ENCODE data around the gene HIP1. TPM values are rescaled to one million over a fixed set of nuclear protein-coding genes. Genes with fewer than 3 reads are reported as not detected.
"Not testable (repeated sequence)": the region's sequence is repeated elsewhere in the genome, so short reads cannot be mapped to it uniquely, and the experiment has no call there.

HIP1 gene
- total RNA-seq, 1 donor from 2014 or later, result 12.4 TPM

GRCh38 chr7:75578081-75578480, 160.7 kb downstream of the HIP1 start:
- no peaks in the 10 kb centered on the region for H3K36me3 ChIP-seq (ENCODE audit: control insufficient read depth, insufficient read depth, low read length)
- TF ChIP-seq CTCF (IDR thresholded peaks at IDR 0.05; ENCODE audit: insufficient read depth, low read length, poor library complexity, severe bottlenecking), result no peak
- no peak overlapping the region for H3K4me3 ChIP-seq (ENCODE audit: low read depth, low read length)
- H3K27me3 ChIP-seq (ENCODE audit: control insufficient read depth, insufficient read depth, low read length), result no peaks in the 10 kb centered on the region
- no peak for DNase-seq (ENCODE audit: low read depth)

GRCh38 chr7:75575488-75576121, 163.1 kb downstream of the HIP1 start:
- no peak for DNase-seq (ENCODE audit: low read depth)
- no peak for TF ChIP-seq CTCF (IDR thresholded peaks at IDR 0.05; ENCODE audit: insufficient read depth, low read length, poor library complexity, severe bottlenecking)
- Histone ChIP-seq H3K4me3 (ENCODE audit: low read depth, low read length) (no peak overlapping the region), H3K36me3 (ENCODE audit: control insufficient read depth, insufficient read depth, low read length) (no peaks in the 10 kb centered on the region), H3K27me3 (ENCODE audit: control insufficient read depth, insufficient read depth, low read length) (no peaks in the 10 kb centered on the region)

GRCh38 chr7:75573477-75574019, 165.2 kb downstream of the HIP1 start:
- no peaks in the 10 kb centered on the region for H3K36me3 ChIP-seq (ENCODE audit: control insufficient read depth, insufficient read depth, low read length)
- TF ChIP-seq CTCF (IDR thresholded peaks at IDR 0.05; ENCODE audit: insufficient read depth, low read length, poor library complexity, severe bottlenecking), result no peak
- H3K27me3 ChIP-seq (ENCODE audit: control insufficient read depth, insufficient read depth, low read length), result no peaks in the 10 kb centered on the region
- H3K4me3 ChIP-seq (ENCODE audit: low read depth, low read length), result no peak overlapping the region
- DNase-seq (ENCODE audit: low read depth), result no peak

- Histone ChIP-seq H3K27me3 (ENCODE audit: control insufficient read depth, insufficient read depth, low read length) (no peaks in the 10 kb centered on the region), H3K36me3 (ENCODE audit: control insufficient read depth, insufficient read depth, low read length) (no peaks in the 10 kb centered on the region), H3K4me3 (ENCODE audit: low read depth, low read length) (no peak overlapping the region)
- TF ChIP-seq CTCF (IDR thresholded peaks at IDR 0.05; ENCODE audit: insufficient read depth, low read length, poor library complexity, severe bottlenecking), result no peak
- DNase-seq (ENCODE audit: low read depth), result no peak
Measured at GRCh38 chr7:75572814-75573213, 165.9 kb downstream of the HIP1 start.

GRCh38 chr7:75572396-75572795, 166.3 kb downstream of the HIP1 start:
- Histone ChIP-seq H3K36me3 (ENCODE audit: control insufficient read depth, insufficient read depth, low read length) (no peaks in the 10 kb centered on the region), H3K4me3 (ENCODE audit: low read depth, low read length) (no peak overlapping the region), H3K27me3 (ENCODE audit: control insufficient read depth, insufficient read depth, low read length) (no peaks in the 10 kb centered on the region)
- no peak for TF ChIP-seq CTCF (IDR thresholded peaks at IDR 0.05; ENCODE audit: insufficient read depth, low read length, poor library complexity, severe bottlenecking)
- DNase-seq (ENCODE audit: low read depth), result no peak

GRCh38 chr7:75571209-75571608, 167.5 kb downstream of the HIP1 start:
- Histone ChIP-seq H3K27me3 (ENCODE audit: control insufficient read depth, insufficient read depth, low read length) (no peaks in the 10 kb centered on the region), H3K36me3 (ENCODE audit: control insufficient read depth, insufficient read depth, low read length) (no peaks in the 10 kb centered on the region), H3K4me3 (ENCODE audit: low read depth, low read length) (no peak overlapping the region)
- TF ChIP-seq CTCF (IDR thresholded peaks at IDR 0.05; ENCODE audit: insufficient read depth, low read length, poor library complexity, severe bottlenecking), result no peak
- DNase-seq (ENCODE audit: low read depth), result no peak

- DNase-seq (ENCODE audit: low read depth); H3K36me3 ChIP-seq (ENCODE audit: control insufficient read depth, insufficient read depth, low read length); H3K27me3 ChIP-seq (ENCODE audit: control insufficient read depth, insufficient read depth, low read length); H3K4me3 ChIP-seq (ENCODE audit: low read depth, low read length): not testable (repeated sequence)
Measured at GRCh38 chr7:75569629-75570282, 169.0 kb downstream of the HIP1 start.

Data from kidney epithelial cell (primary cell).